OCI-LY7 (cell line): ENCODE results near the gene CCDC13. TPM values are rescaled to one million over a fixed set of nuclear protein-coding genes. Genes with fewer than 3 reads are reported as not detected.

Experiments
- BruUV-seq: library from RNA; stranded (reverse); fragments of 400-500 nt; replicated peaks from 2 replicates; lab custom pipeline; 2021; lab: Mats Ljungman, UMichigan
- CTCF ChIA-PET: fragments of 300-600 bp; sonication (Branson Sonifier 250); formaldehyde crosslinking; loops from one replicate; lab custom pipeline; 2022; ENCODE audit warnings: antibody characterized with exemption; ENCODE audit not compliant: unreplicated experiment; lab: Charles Lee
- POLR2A ChIA-PET: fragments of 300-600 bp; sonication (Branson Sonifier 250); formaldehyde crosslinking; loops from one replicate; lab custom pipeline; 2022; ENCODE audit warnings: antibody characterized with exemption; lab: Charles Lee
- DNase-seq: peaks from one replicate; pipeline ENCODE4 v3.0.0-alpha.2; 2015; ENCODE audit warnings: low spot score
- H2AFZ ChIP-seq: fragments of 200-600 bp; sonication (generic), shearing (Covaris generic); 2 replicates; pipeline ENCODE4 v1.6.1; 2014; ENCODE audit warnings: mild to moderate bottlenecking, antibody characterized with exemption, low read length, moderate library complexity
- H3K27ac ChIP-seq: fragments of 200-600 bp; sonication (generic); 2 replicates; pipeline ENCODE4 v1.5.1; 2014; ENCODE audit warnings: mixed run types, low read depth, mild to moderate bottlenecking, moderate library complexity, low read length, inconsistent platforms; ENCODE audit not compliant: poor library complexity, severe bottlenecking
- H3K36me3 ChIP-seq: fragments of 200-600 bp; sonication (generic); 2 replicates; pipeline ENCODE4 v1.6.1; 2014; ENCODE audit warnings: mild to moderate bottlenecking, antibody characterized with exemption, low read length, moderate library complexity, mixed read lengths; ENCODE audit not compliant: insufficient read depth
- H3K4me1 ChIP-seq: fragments of 200-600 bp; sonication (generic); 2 replicates; pipeline ENCODE4 v1.5.1; 2014; ENCODE audit warnings: mild to moderate bottlenecking, low read length; ENCODE audit not compliant: insufficient read depth, poor library complexity, severe bottlenecking
- H3K4me2 ChIP-seq: fragments of 200-600 bp; sonication (generic); 2 replicates; pipeline ENCODE4 v1.6.1; 2014; ENCODE audit warnings: mild to moderate bottlenecking, low read length
- H3K4me3 ChIP-seq: fragments of 200-600 bp; sonication (generic); 2 replicates; pipeline ENCODE4 v1.5.1; 2014; ENCODE audit warnings: mild to moderate bottlenecking, low read depth, low read length; ENCODE audit not compliant: poor library complexity, severe bottlenecking
- H3K79me2 ChIP-seq: fragments of 200-600 bp; sonication (generic); 2 replicates; pipeline ENCODE4 v1.6.1; 2016; ENCODE audit warnings: low read depth, mild to moderate bottlenecking, low read length, moderate library complexity, mixed read lengths; ENCODE audit not compliant: insufficient read depth
- H3K9me2 ChIP-seq: fragments of 200-600 bp; sonication (generic); 2 replicates; pipeline ENCODE4 v1.6.1; 2016; ENCODE audit warnings: mild to moderate bottlenecking, low read length, mixed read lengths; ENCODE audit not compliant: insufficient read depth
- H3K9me3 ChIP-seq: fragments of 200-600 bp; sonication (generic); 2 replicates; pipeline ENCODE4 v1.6.1; 2014; ENCODE audit warnings: mild to moderate bottlenecking, mixed run types, low read length, mixed read lengths
- H4K20me1 ChIP-seq: fragments of 200-600 bp; sonication (generic); 2 replicates; pipeline ENCODE4 v1.6.1; 2014; ENCODE audit warnings: mild to moderate bottlenecking, antibody characterized with exemption, low read length, moderate library complexity, mixed read lengths; ENCODE audit not compliant: insufficient read depth
- CTCF ChIP-seq: fragments of 200-600 bp; sonication (generic); conservative IDR thresholded peaks from 2 replicates; pipeline ENCODE4 v1.5.1; 2014; ENCODE audit warnings: mild to moderate bottlenecking, antibody characterized with exemption, low read length, moderate library complexity, mixed read lengths
- EZH2phosphoT487 ChIP-seq: fragments of 200-600 bp; sonication (generic); IDR thresholded peaks from 2 replicates; pipeline ENCODE4 v1.6.1; 2018; ENCODE audit warnings: low read depth, borderline replicate concordance, mild to moderate bottlenecking, mixed run types, antibody characterized with exemption, low read length, moderate library complexity, mixed read lengths
- intact Hi-C: fragments of 100-400 bp; cut with micrococcal nuclease; formaldehyde crosslinking; loops from one replicate; pipeline ENCODE4 v1.10.0; 2022; ENCODE audit not compliant: unreplicated experiment
- total RNA-seq, 2 experiments: library from RNA; depleted of rRNA in 1 of 2; stranded (reverse); fragments of >200 nt in 1 of 2; shearing (Covaris generic) in 1 of 2; gene quantifications; 2 replicates each; pipeline ENCODE4 v1.2.3, GENCODE V29; 2014 to 2022

The CCDC13 gene
- total RNA-seq, 2 experiments from 2014 or later = 1.4 TPM; not detected in 1

GRCh38 chr3:42732196-42732828, 40.7 kb downstream of the CCDC13 start:
- Histone ChIP-seq H4K20me1 (no peaks in the 10 kb centered on the region), H3K27ac (no peak overlapping the region), H3K9me2 (no peaks in the 10 kb centered on the region), H3K4me1 (no peaks in the 10 kb centered on the region), H3K79me2 (no peaks in the 10 kb centered on the region), H2AFZ (no peak overlapping the region), H3K36me3 (no peaks in the 10 kb centered on the region), H3K9me3 (no peaks in the 10 kb centered on the region), H3K4me2 (no peak overlapping the region), H3K4me3 (no peak overlapping the region)
- TF ChIP-seq CTCF = no peak
- TF ChIP-seq EZH2phosphoT487 = no peak
- DNase-seq = no peak
- ChIA-PET POLR2A (no interaction called here), CTCF (no interaction called here)
- intact Hi-C loops = no loop called here
- BruUV-seq = no TSS peak

- BruUV-seq = no TSS peak
- POLR2A ChIA-PET = no interaction called here
Measured at GRCh38 chr3:42731476-42732195, 41.4 kb downstream of the CCDC13 start.

More at GRCh38 chr3:42731476-42732195, 41.4 kb downstream of the CCDC13 start:
- Histone ChIP-seq H3K9me3 (no peaks in the 10 kb centered on the region), H3K4me2 (no peak overlapping the region), H3K36me3 (no peaks in the 10 kb centered on the region), H3K4me3 (no peak overlapping the region), H4K20me1 (no peaks in the 10 kb centered on the region), H3K27ac (no peak overlapping the region), H3K79me2 (no peaks in the 10 kb centered on the region), H3K9me2 (no peaks in the 10 kb centered on the region), H3K4me1 (no peaks in the 10 kb centered on the region), H2AFZ (no peak overlapping the region)
- intact Hi-C loops = no loop called here
- CTCF ChIA-PET = no interaction called here
- no peak for DNase-seq
- TF ChIP-seq CTCF = no peak
